Thoracic aorta (tissue), 2 donors: ENCODE data around the gene BATF3. TPM values are rescaled to one million over a fixed set of nuclear protein-coding genes. Genes with fewer than 3 reads are reported as not detected.

Experiments used
- ATAC-seq: fragments of 150-250 bp; one replicate; pipeline ENCODE4 v1.8.0; 2017; ENCODE audit warnings: low read depth; ENCODE audit not compliant: insufficient number of reproducible peaks, low FRiP score
- DNase-seq: peaks from one replicate; pipeline ENCODE4 v3.0.0-alpha.2; 2020; ENCODE audit warnings: low spot score
- H3K27ac ChIP-seq, 2 donors: fragments of 200-600 bp; sonication (generic); 1 replicate in 1 of 2; 2 replicates in 1 of 2; pipeline ENCODE4 v1.5.1; 2016; ENCODE audit warnings: mild to moderate bottlenecking in 2 of 2, moderate library complexity in 2 of 2
- H3K27me3 ChIP-seq: fragments of 200-600 bp; sonication (generic); replicated peaks from 2 replicates; pipeline ENCODE4 v1.6.0; 2016; ENCODE audit warnings: mild to moderate bottlenecking; ENCODE audit not compliant: insufficient read depth
- H3K36me3 ChIP-seq: fragments of 200-600 bp; sonication (generic); one replicate; pipeline ENCODE4 v1.5.1; 2016
- H3K4me1 ChIP-seq, 2 donors: fragments of 200-600 bp; sonication (generic); 1 replicate in 1 of 2; 2 replicates in 1 of 2; pipeline versions ENCODE4 v1.5.1 to v1.6.0; 2016; ENCODE audit warnings: low read depth in 2 of 2, mild to moderate bottlenecking in 1 of 2; ENCODE audit not compliant: control insufficient read depth in 1 of 2
- H3K4me3 ChIP-seq: fragments of 200-600 bp; sonication (generic); 2 replicates; pipeline ENCODE4 v1.5.1; 2016; ENCODE audit warnings: mild to moderate bottlenecking
- H3K9me3 ChIP-seq: fragments of 200-600 bp; sonication (generic); 2 replicates; pipeline ENCODE4 v1.5.1; 2016
- CTCF ChIP-seq: fragments of 200-600 bp; sonication (generic); IDR thresholded peaks from one replicate; pipeline ENCODE4 v1.5.1; 2019; ENCODE audit warnings: antibody characterized with exemption
- total RNA-seq, 2 donors: library from RNA; depleted of rRNA; stranded (reverse); fragments of >200 nt; gene quantifications; one replicate each; pipeline versions ENCODE4 v1.1.0 to v1.2.3, GENCODE V29; 2016

Gene BATF3
- total RNA-seq, 2 donors from 2014 or later = 2.2 to 26.6 TPM

- ATAC-seq (no peak), DNase-seq (no peak)
- Histone ChIP-seq H3K4me3 (no peak overlapping the region), H3K27ac (no peak overlapping the region), H3K9me3 (no peaks in the 10 kb centered on the region), H3K4me1 (no peaks in the 10 kb centered on the region), H3K27me3 (no peaks in the 10 kb centered on the region), H3K36me3 (peaks cover 2% of the 10 kb centered on the region)
- TF ChIP-seq CTCF = no peak
Measured at GRCh38 chr1:212686591-212686990, 13.0 kb downstream of the BATF3 start.

GRCh38 chr1:212686069-212686468 lies 13.6 kb downstream of the BATF3 start:
- H3K36me3 ChIP-seq = peaks cover 2% of the 10 kb centered on the region
- H3K27ac ChIP-seq = no peak overlapping the region
- H3K4me1 ChIP-seq = no peaks in the 10 kb centered on the region
- ATAC-seq (no peak), DNase-seq (no peak)
- H3K27me3 ChIP-seq = no peaks in the 10 kb centered on the region
- no peaks in the 10 kb centered on the region for H3K9me3 ChIP-seq
- TF ChIP-seq CTCF = no peak
- H3K4me3 ChIP-seq = no peak overlapping the region

- no peak for ATAC-seq
- Histone ChIP-seq H3K4me3 (no peak overlapping the region), H3K27me3 (no peaks in the 10 kb centered on the region), H3K9me3 (no peaks in the 10 kb centered on the region), H3K36me3 (peaks cover 2% of the 10 kb centered on the region), H3K4me1 (no peaks in the 10 kb centered on the region), H3K27ac (no peak overlapping the region)
- TF ChIP-seq CTCF = no peak
- no peak for DNase-seq
Measured at GRCh38 chr1:212685429-212685828, 14.2 kb downstream of the BATF3 start.

- no peak overlapping the region for H3K4me3 ChIP-seq
Measured at GRCh38 chr1:212684521-212685090, 15.0 kb downstream of the BATF3 start.

GRCh38 chr1:212684076-212684475 lies 15.6 kb downstream of the BATF3 start:
- Histone ChIP-seq H3K9me3 (no peaks in the 10 kb centered on the region), H3K36me3 (peaks cover 2% of the 10 kb centered on the region), H3K27ac (no peak overlapping the region), H3K4me1 (no peaks in the 10 kb centered on the region), H3K4me3 (no peak overlapping the region), H3K27me3 (no peaks in the 10 kb centered on the region)
- DNase-seq = no peak
- no peak for ATAC-seq
- no peak for TF ChIP-seq CTCF

More at GRCh38 chr1:212684521-212685090, 15.0 kb downstream of the BATF3 start:
- DNase-seq (no peak), ATAC-seq (no peak)
- no peaks in the 10 kb centered on the region for H3K9me3 ChIP-seq
- TF ChIP-seq CTCF = no peak
- H3K27ac ChIP-seq = no peak overlapping the region
- no peaks in the 10 kb centered on the region for H3K27me3 ChIP-seq
- peaks cover 2% of the 10 kb centered on the region for H3K36me3 ChIP-seq
- H3K4me1 ChIP-seq = no peaks in the 10 kb centered on the region
